Measurements from ENCODE around the gene GALK1.

The GALK1 gene

DNA sequence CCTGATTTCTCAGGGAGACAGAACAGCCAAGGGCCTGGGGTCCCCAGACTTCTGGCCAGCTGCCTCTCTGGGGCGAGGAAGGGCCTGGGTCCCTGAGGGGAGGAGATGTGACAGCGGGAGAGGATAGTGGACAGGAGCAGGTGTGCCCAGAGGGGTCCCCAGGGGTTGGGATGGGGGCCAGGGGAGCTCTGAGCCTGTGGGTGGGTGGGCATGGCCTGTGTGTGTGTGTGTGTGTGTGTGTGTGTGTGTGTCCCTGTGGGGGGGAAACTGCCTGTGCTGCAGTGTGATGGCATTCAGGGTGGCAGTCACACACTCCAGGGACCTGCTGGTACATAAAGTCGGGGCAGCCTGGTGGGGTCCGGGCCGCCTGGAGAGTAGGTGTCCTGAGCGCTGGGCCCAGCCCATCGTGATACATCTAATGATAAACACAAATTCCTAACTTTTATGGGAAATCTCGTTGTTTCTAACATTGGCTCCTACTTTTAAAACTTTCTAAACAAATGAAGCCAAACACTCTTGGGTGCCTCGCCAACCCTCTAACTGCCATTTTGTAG, 42.4 kb downstream of the GALK1 start:
- DNase-seq (ENCODE audit: low read depth) = no peak
- no peak overlapping the region for H3K4me3 ChIP-seq (ENCODE audit: low read depth, low read length)
- no peak for TF ChIP-seq CTCF (IDR thresholded peaks at IDR 0.05; ENCODE audit: insufficient read depth, low read depth, low read length, missing control alignments)

GRCh38 chr17:75722076-75722475, 42.9 kb downstream of the GALK1 start:
- TF ChIP-seq CTCF (IDR thresholded peaks at IDR 0.05; ENCODE audit: insufficient read depth, low read depth, low read length, missing control alignments) = no peak
- no peak for DNase-seq (ENCODE audit: low read depth)
- H3K4me3 ChIP-seq (ENCODE audit: low read depth, low read length) = no peak overlapping the region

- DNase-seq (ENCODE audit: low read depth) = no peak
- no peak for TF ChIP-seq CTCF (IDR thresholded peaks at IDR 0.05; ENCODE audit: insufficient read depth, low read depth, low read length, missing control alignments)
- H3K4me3 ChIP-seq (ENCODE audit: low read depth, low read length) = no peak overlapping the region
Observed at GRCh38 chr17:75721463-75722011, 43.5 kb downstream of the GALK1 start.

- peak; percentile 47 for DNase-seq (ENCODE audit: low read depth)
- peak within 1 kb of the TSS; percentile 11; the same call in 1 of the 2 replicates for H3K4me3 ChIP-seq (ENCODE audit: low read depth, low read length)
- TF ChIP-seq CTCF (IDR thresholded peaks at IDR 0.05; ENCODE audit: insufficient read depth, low read depth, low read length, missing control alignments) = no peak
Observed at GRCh38 chr17:75720656-75721462, 44.1 kb downstream of the GALK1 start, which contains the start of gene ITGB4. Gene ITGB4 (plus strand): TSS chr17:75721459. CDS start chr17:75724704, 3,245 bp downstream.

GRCh38 chr17:75719732-75720131, 45.3 kb downstream of the GALK1 start:
- no peak for DNase-seq (ENCODE audit: low read depth)
- no peak for TF ChIP-seq CTCF (IDR thresholded peaks at IDR 0.05; ENCODE audit: insufficient read depth, low read depth, low read length, missing control alignments)
- no peak overlapping the region for H3K4me3 ChIP-seq (ENCODE audit: low read depth, low read length)

DNA sequence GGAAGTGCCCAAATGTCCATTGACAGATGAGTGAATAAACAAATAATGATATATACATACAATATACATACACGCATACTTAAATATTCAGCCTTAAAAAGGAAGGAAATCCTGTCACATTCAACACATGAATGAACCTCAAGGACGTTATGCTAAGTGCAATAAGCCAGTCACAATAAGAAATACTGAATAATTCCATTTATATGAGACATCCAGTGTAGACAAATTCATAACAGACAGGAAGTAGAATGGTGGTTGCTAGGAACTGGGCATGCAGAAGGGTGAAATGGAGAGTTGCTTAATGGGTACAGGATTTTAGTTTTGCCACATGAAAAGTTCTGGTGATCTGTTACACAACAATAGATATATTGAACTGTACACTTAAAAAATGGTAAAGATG, 52.5 kb downstream of the GALK1 start:
- DNase-seq (ENCODE audit: low read depth) = no peak
- TF ChIP-seq CTCF (IDR thresholded peaks at IDR 0.05; ENCODE audit: insufficient read depth, low read depth, low read length, missing control alignments) = no peak
- no peak overlapping the region for H3K4me3 ChIP-seq (ENCODE audit: low read depth, low read length)
